Inflammatory macrophage treated with lipopolysaccharide for 1 hour (primary cell): Measurements from ENCODE around the gene PLA2G2C.

Experiments used
- DNase-seq, 2 donors: peaks; one replicate each; pipeline ENCODE4 v3.0.0-alpha.2; 2020 to 2022

Gene PLA2G2C

GRCh38 chr1:20183035-20183434, 3.3 kb downstream of the PLA2G2C start:
- no peak for DNase-seq

GRCh38 chr1:20182415-20182814, 3.9 kb downstream of the PLA2G2C start:
- DNase-seq, result peak in 1 of 2 donors; percentile 34

GRCh38 chr1:20180844-20181207, 5.5 kb downstream of the PLA2G2C start:
- DNase-seq, result no peak

GRCh38 chr1:20180129-20180843, 6.0 kb downstream of the PLA2G2C start:
- no peak for DNase-seq

- DNase-seq, result no peak
These were observed 6.8 kb downstream of the PLA2G2C start for GRCh38 chr1:20179371-20180128.

GRCh38 chr1:20178634-20179370, 7.5 kb downstream of the PLA2G2C start:
- no peak for DNase-seq

GRCh38 chr1:20174937-20175666, 11.2 kb downstream of the PLA2G2C start:
- DNase-seq, result peak in 1 of 2 donors; percentile 52

GRCh38 chr1:20172033-20172590, 14.2 kb downstream of the PLA2G2C start:
- DNase-seq, result no peak

GRCh38 chr1:20169932-20170331, 16.4 kb downstream of the PLA2G2C start:
- no peak for DNase-seq

- no peak for DNase-seq
These were observed 17.5 kb downstream of the PLA2G2C start for GRCh38 chr1:20168564-20169491.

GRCh38 chr1:20167126-20167525, 19.2 kb downstream of the PLA2G2C start:
- DNase-seq, result no peak

GRCh38 chr1:20166051-20166450, 20.3 kb downstream of the PLA2G2C start:
- no peak for DNase-seq

GRCh38 chr1:20165522-20165951, 20.8 kb downstream of the PLA2G2C start:
- no peak for DNase-seq

- peak in 1 of 2 donors; percentile 7 for DNase-seq
These were observed 21.6 kb downstream of the PLA2G2C start for GRCh38 chr1:20164694-20165202.

- no peak for DNase-seq
These were observed 26.3 kb downstream of the PLA2G2C start for GRCh38 chr1:20160034-20160433.

GRCh38 chr1:20158358-20159070, 27.8 kb downstream of the PLA2G2C start:
- DNase-seq, result no peak

- no peak for DNase-seq
These were observed 32.0 kb downstream of the PLA2G2C start for GRCh38 chr1:20154301-20154831.

- peak; percentile 13 to 49 for DNase-seq
These were observed 33.3 kb downstream of the PLA2G2C start for GRCh38 chr1:20153000-20153418.

- no peak for DNase-seq
These were observed 33.8 kb downstream of the PLA2G2C start for GRCh38 chr1:20152599-20152930.

GRCh38 chr1:20151906-20152598, 34.3 kb downstream of the PLA2G2C start:
- DNase-seq, result peak; percentile 37 to 80
